K562 (cell line): ENCODE results near the gene CACNA1I. TPM values are rescaled to one million over a fixed set of nuclear protein-coding genes. Genes with fewer than 3 reads are reported as not detected.

Experiments used
- ATAC-seq: fragments of 200-7000 bp; cut with Tn5 transposase; 3 replicates; pipeline ENCODE4 v1.9.1; 2020; ENCODE audit warnings: moderate library complexity
- BruUV-seq: library from RNA; stranded (reverse); fragments of 400-500 nt; replicated peaks from 2 replicates; lab custom pipeline; 2021; lab: Mats Ljungman, UMichigan
- CTCF ChIA-PET: fragments of 300-600 bp; formaldehyde crosslinking; extraction: SDS; loops from one replicate; lab custom pipeline; 2021; ENCODE audit warnings: low intra/inter-chr PET ratio; lab: Yijun Ruan, JAX
- POLR2A ChIA-PET: fragments of 300-600, 350-650 bp; sonication (Branson Sonifier 250); formaldehyde crosslinking; extraction: SDS; loops from one replicate; lab custom pipeline; 2021; ENCODE audit warnings: antibody characterized with exemption, inconsistent platforms; lab: Yijun Ruan, JAX
- DNase-seq, 4 experiments: peaks; one replicate each; pipeline versions ENCODE4 v3.0.0 to v3.0.0-alpha.2; 2011 to 2018; ENCODE audit warnings: low spot score in 3 of 4, mixed read lengths in 3 of 4; ENCODE audit errors: extremely low read depth in 1 of 4
- FAIRE-seq: peaks from 2 replicates; lab custom pipeline; 2011; peaks lifted over from hg19 to GRCh38; lab: Jason Lieb, UNC
- H2AFZ ChIP-seq: 2 replicates; pipeline ENCODE4 v1.6.0; 2011; ENCODE audit warnings: low read depth, low read length, control low read depth, inconsistent platforms
- H3K27ac ChIP-seq: fragments of 200-600 bp; 3 replicates; pipeline ENCODE4 v1.8.0; 2011; ENCODE audit warnings: low read depth, mild to moderate bottlenecking, control low read depth, inconsistent platforms, low read length, moderate library complexity, mixed read lengths; ENCODE audit errors: extremely low read depth
- H3K27me3 ChIP-seq, 2 experiments: fragments of 300-600 bp in 1 of 2; 2 replicates in 1 of 2; 3 replicates in 1 of 2; pipeline versions ENCODE4 v1.6.0 to v1.8.0; 2011; ENCODE audit warnings: inconsistent platforms in 2 of 2, low read length in 2 of 2, mild to moderate bottlenecking in 1 of 2, mixed read lengths in 1 of 2, moderate library complexity in 1 of 2; ENCODE audit not compliant: control insufficient read depth in 2 of 2, insufficient read depth in 2 of 2
- H3K36me3 ChIP-seq: fragments of 300-600 bp; 3 replicates; pipeline ENCODE4 v1.8.0; 2011; ENCODE audit warnings: mild to moderate bottlenecking, low read length, inconsistent platforms; ENCODE audit not compliant: control insufficient read depth, insufficient read depth
- H3K4me1 ChIP-seq, 2 experiments: fragments of 200-600 bp in 1 of 2; replicated peaks in 1 of 2; 2 replicates in 1 of 2; 3 replicates in 1 of 2; pipeline versions ENCODE4 v1.5.1 to v1.8.0; 2011; ENCODE audit warnings: inconsistent platforms in 2 of 2, low read length in 2 of 2, mild to moderate bottlenecking in 1 of 2, mixed read lengths in 1 of 2, moderate library complexity in 1 of 2; ENCODE audit not compliant: control insufficient read depth in 2 of 2, insufficient read depth in 2 of 2
- H3K4me2 ChIP-seq: 2 replicates; pipeline ENCODE4 v1.6.1; 2011; ENCODE audit warnings: low read length, control low read depth, inconsistent platforms, mixed read lengths; ENCODE audit not compliant: insufficient read depth
- H3K4me3 ChIP-seq: fragments of 200-600 bp; sonication (generic), shearing (Covaris generic); 2 replicates; pipeline ENCODE4 v1.5.1; 2016; ENCODE audit warnings: control low read depth, inconsistent platforms
- H3K79me2 ChIP-seq: fragments of 200-600 bp; 3 replicates; pipeline ENCODE4 v1.8.0; 2011; ENCODE audit warnings: low read length, inconsistent platforms; ENCODE audit not compliant: control insufficient read depth, insufficient read depth
- H3K9ac ChIP-seq, 2 experiments: 2 replicates each; pipeline versions ENCODE4 v1.6.0 to v1.6.1; 2011; ENCODE audit warnings: low read depth in 2 of 2, low read length in 2 of 2, control low read depth in 1 of 2, inconsistent platforms in 1 of 2, mild to moderate bottlenecking in 1 of 2, mixed read lengths in 1 of 2; ENCODE audit not compliant: insufficient read depth in 1 of 2
- H3K9me1 ChIP-seq: one replicate; pipeline ENCODE4 v1.6.0; 2011; ENCODE audit warnings: inconsistent platforms, mild to moderate bottlenecking, low read length, moderate library complexity; ENCODE audit not compliant: control insufficient read depth, insufficient read depth
- H3K9me3 ChIP-seq: replicated peaks from 2 replicates; pipeline ENCODE4 v1.5.1; 2011; ENCODE audit warnings: low read depth, low read length, inconsistent platforms; ENCODE audit not compliant: control insufficient read depth, insufficient read depth
- H4K20me1 ChIP-seq: replicated peaks from 2 replicates; pipeline ENCODE4 v1.6.1; 2011; ENCODE audit warnings: low read length, inconsistent platforms, mixed read lengths; ENCODE audit not compliant: control insufficient read depth, insufficient read depth
- CREM ChIP-seq: IDR thresholded peaks from 2 replicates; pipeline ENCODE4 v1.6.1; 2014; ENCODE audit warnings: antibody characterized with exemption, low read depth
- HBP1 ChIP-seq: fragments of 450-650 bp; formaldehyde crosslinking; IDR thresholded peaks from 2 replicates; pipeline ENCODE4 v1.4.0; 2022; ENCODE audit warnings: missing genetic modification characterization
- HINFP ChIP-seq: fragments of 450-650 bp; conservative IDR thresholded peaks from 2 replicates; pipeline ENCODE4 v1.6.1; 2016; ENCODE audit warnings: missing genetic modification characterization, low read depth, mild to moderate bottlenecking, control low read depth, missing compliant biosample characterization
- MCM7 ChIP-seq, 2 experiments: fragments of 450-650 bp; IDR thresholded peaks; 2 replicates each; pipeline ENCODE4 v1.6.1; 2016 to 2018
- NFE2 ChIP-seq: IDR thresholded peaks from 2 replicates; pipeline ENCODE4 v1.6.1; 2014; ENCODE audit warnings: antibody characterized with exemption, low read depth
- RNF2 ChIP-seq: sonication (generic); IDR thresholded peaks from 2 replicates; pipeline ENCODE4 v1.6.1; 2016
- USF1 ChIP-seq: sonication (generic); formaldehyde crosslinking; IDR thresholded peaks from 2 replicates; pipeline ENCODE4 v1.9.0; 2022; ENCODE audit warnings: mild to moderate bottlenecking, missing genetic modification reagents
- XRCC3 ChIP-seq: fragments of 450-650 bp; IDR thresholded peaks from 2 replicates; pipeline ENCODE4 v1.6.1; 2017; ENCODE audit warnings: mild to moderate bottlenecking, moderate library complexity
- ZKSCAN1 ChIP-seq: fragments of 150-350 bp; IDR thresholded peaks from 2 replicates; pipeline ENCODE4 v1.6.1; 2016; ENCODE audit warnings: low read depth, low read length
- ZNF445 ChIP-seq: fragments of 250-450 bp; sonication (Bioruptor Pico); IDR thresholded peaks from 2 replicates; pipeline ENCODE4 v1.4.0; 2020; ENCODE audit warnings: low read depth, mild to moderate bottlenecking, moderate library complexity
- ZNF764 ChIP-seq: fragments of 250-450 bp; sonication (Bioruptor Pico); IDR thresholded peaks from 2 replicates; pipeline ENCODE4 v1.4.0; 2020; ENCODE audit warnings: low read depth, mild to moderate bottlenecking, moderate library complexity
- WGBS: fragments of 100-300 bp; shearing (Covaris generic); methylation state at CpG from one replicate; pipeline ENCODE4 v1.1.6; 2016; ENCODE audit warnings: low coverage, mixed read lengths; ENCODE audit not compliant: insufficient coverage; ENCODE audit errors: missing lambda C conversion rate; 5-methylcytosine and 5-hydroxymethylcytosine counted together
- in situ Hi-C: fragments of 300-500 bp; cut with MboI; formaldehyde crosslinking; loops from 4 replicates; pipeline ENCODE4 v1.15.0; 2018; ENCODE audit warnings: inconsistent platforms, mixed read lengths
- intact Hi-C: fragments of 100-400 bp; cut with micrococcal nuclease; formaldehyde crosslinking; loops from 2 replicates; pipeline ENCODE4 v1.14.2; 2022
- polyA plus RNA-seq, 8 experiments: library from polyadenylated mRNA; depleted of rRNA in 4 of 8; stranded (reverse) in 5 of 8; unstranded in 3 of 8; fragments of >200 nt; fragmentation: Nextera tagmentation in 2 of 8; fragmentation: Illumina TruSeq in 1 of 8; extraction: Ambion mirVana in 2 of 8; extraction: Trizol in 1 of 8; gene quantifications; 2 replicates each; pipeline versions ENCODE4 v1.2.1 to v1.2.3, GENCODE V29; 2011 to 2014; ENCODE audit warnings: inconsistent platforms in 1 of 8, missing spikeins in 1 of 8
- total RNA-seq, 7 experiments: library from RNA; depleted of rRNA in 6 of 7; stranded (reverse); fragments of >200 nt in 6 of 7; fragmentation: Illumina TruSeq in 2 of 7; extraction: Trizol in 2 of 7; gene quantifications; 2 replicates each; pipeline versions ENCODE4 v1.2.1 to v1.2.3, GENCODE V29; 2011 to 2021; ENCODE audit warnings: low replicate concordance in 1 of 7
- TF ChIP-seq, protein P1 (sequence below): sonication (generic); formaldehyde crosslinking; IDR thresholded peaks from 2 replicates; pipeline ENCODE4 v1.5.0; 2020; ENCODE audit warnings: missing genetic modification reagents
- TF ChIP-seq, protein P2 (sequence below), 2 experiments: fragments of 450-650 bp; IDR thresholded peaks; 2 replicates each; pipeline ENCODE4 v1.6.1; 2016
- TF ChIP-seq, protein P3 (sequence below): fragments of 200-800 bp; sonication (Bioruptor generic); IDR thresholded peaks from 2 replicates; pipeline ENCODE4 v1.6.1; 2017; ENCODE audit warnings: missing genetic modification characterization, missing compliant biosample characterization
- TF ChIP-seq, protein P4 (sequence below): sonication (generic); formaldehyde crosslinking; IDR thresholded peaks from 2 replicates; pipeline ENCODE4 v1.8.1; 2022; ENCODE audit warnings: missing genetic modification reagents

Gene CACNA1I
- total and polyA plus RNA-seq, 9 of the 15 experiments (the other 6 are each of a cell fraction or from before 2014, with no cell fraction given) = 0.01 to 0.79 (median 0.32) TPM; not detected in 1

DNA sequence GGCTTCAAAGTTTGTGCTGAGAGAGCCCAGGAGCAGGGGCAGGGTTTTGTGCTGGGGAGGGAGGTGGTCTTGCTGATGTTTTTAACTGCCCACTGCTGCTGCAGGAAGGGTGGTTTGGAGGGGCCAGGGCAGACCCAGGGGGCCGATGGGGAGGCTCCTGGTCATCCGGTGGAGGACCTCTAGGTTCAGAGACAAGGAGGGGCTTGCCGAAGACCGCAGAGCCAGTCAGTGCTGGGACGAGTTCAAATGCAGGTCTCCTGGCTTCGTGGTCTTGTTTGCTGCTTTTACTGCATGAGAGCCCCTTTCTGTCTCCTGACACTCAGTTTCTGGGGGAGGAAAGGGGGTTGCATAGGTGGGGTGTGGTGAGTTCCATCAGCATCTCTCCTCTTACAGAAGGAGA, 26.0 kb downstream of the CACNA1I start:
- intact Hi-C loops (no loop called here), in situ Hi-C loops (no loop called here)
- Histone ChIP-seq H3K4me2 (no peak overlapping the region), H3K9ac (no peak overlapping the region), H3K79me2 (no peaks in the 10 kb centered on the region), H3K9me3 (no peaks in the 10 kb centered on the region), H3K36me3 (no peaks in the 10 kb centered on the region), H3K4me1 (peaks cover 0 to 24% of the 10 kb centered on the region in 2 experiments; a peak in 3 of 5 replicates), H2AFZ (no peak overlapping the region), H3K4me3 (no peak overlapping the region), H4K20me1 (no peaks in the 10 kb centered on the region), H3K27ac (no peak overlapping the region), H3K27me3 (no peaks in the 10 kb centered on the region), H3K9me1 (peaks cover 2% of the 10 kb centered on the region)
- FAIRE-seq (no peak), DNase-seq (no peak), ATAC-seq (no peak)
- BruUV-seq = no TSS peak
- CTCF ChIA-PET = no interaction called here
- POLR2A ChIA-PET = interaction anchor here (0.5 to 0.6 kb wide), 2 partner anchors 68 to 369 kb away, joined by 3 to 5 read pairs; no protein-coding TSS in a partner anchor
- WGBS = 24% methylated on average over 6 of the region's 6 CpGs
- TF ChIP-seq NFE2 (no peak), ZKSCAN1 (no peak), ZNF764 (CRISPR knock-in tag) (no peak), ZNF445 (no peak), HBP1 (CRISPR knock-in tag) (no peak), USF1 (no peak), XRCC3 (no peak), HINFP (tag) (no peak), MCM7 (IDR thresholded peaks at IDR 0.05) (no peak), RNF2 (no peak), CREM (no peak)
- TF ChIP-seq, protein P1, sequence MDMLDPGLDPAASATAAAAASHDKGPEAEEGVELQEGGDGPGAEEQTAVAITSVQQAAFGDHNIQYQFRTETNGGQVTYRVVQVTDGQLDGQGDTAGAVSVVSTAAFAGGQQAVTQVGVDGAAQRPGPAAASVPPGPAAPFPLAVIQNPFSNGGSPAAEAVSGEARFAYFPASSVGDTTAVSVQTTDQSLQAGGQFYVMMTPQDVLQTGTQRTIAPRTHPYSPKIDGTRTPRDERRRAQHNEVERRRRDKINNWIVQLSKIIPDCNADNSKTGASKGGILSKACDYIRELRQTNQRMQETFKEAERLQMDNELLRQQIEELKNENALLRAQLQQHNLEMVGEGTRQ (CRISPR knock-in tag) = no peak
- TF ChIP-seq, protein P2, sequence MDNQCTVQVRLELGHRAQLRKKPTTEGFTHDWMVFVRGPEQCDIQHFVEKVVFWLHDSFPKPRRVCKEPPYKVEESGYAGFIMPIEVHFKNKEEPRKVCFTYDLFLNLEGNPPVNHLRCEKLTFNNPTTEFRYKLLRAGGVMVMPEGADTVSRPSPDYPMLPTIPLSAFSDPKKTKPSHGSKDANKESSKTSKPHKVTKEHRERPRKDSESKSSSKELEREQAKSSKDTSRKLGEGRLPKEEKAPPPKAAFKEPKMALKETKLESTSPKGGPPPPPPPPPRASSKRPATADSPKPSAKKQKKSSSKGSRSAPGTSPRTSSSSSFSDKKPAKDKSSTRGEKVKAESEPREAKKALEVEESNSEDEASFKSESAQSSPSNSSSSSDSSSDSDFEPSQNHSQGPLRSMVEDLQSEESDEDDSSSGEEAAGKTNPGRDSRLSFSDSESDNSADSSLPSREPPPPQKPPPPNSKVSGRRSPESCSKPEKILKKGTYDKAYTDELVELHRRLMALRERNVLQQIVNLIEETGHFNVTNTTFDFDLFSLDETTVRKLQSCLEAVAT (IDR thresholded peaks at IDR 0.05) = no peak
- TF ChIP-seq, protein P3, sequence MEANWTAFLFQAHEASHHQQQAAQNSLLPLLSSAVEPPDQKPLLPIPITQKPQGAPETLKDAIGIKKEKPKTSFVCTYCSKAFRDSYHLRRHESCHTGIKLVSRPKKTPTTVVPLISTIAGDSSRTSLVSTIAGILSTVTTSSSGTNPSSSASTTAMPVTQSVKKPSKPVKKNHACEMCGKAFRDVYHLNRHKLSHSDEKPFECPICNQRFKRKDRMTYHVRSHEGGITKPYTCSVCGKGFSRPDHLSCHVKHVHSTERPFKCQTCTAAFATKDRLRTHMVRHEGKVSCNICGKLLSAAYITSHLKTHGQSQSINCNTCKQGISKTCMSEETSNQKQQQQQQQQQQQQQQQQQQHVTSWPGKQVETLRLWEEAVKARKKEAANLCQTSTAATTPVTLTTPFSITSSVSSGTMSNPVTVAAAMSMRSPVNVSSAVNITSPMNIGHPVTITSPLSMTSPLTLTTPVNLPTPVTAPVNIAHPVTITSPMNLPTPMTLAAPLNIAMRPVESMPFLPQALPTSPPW = no peak
- TF ChIP-seq, protein P4, sequence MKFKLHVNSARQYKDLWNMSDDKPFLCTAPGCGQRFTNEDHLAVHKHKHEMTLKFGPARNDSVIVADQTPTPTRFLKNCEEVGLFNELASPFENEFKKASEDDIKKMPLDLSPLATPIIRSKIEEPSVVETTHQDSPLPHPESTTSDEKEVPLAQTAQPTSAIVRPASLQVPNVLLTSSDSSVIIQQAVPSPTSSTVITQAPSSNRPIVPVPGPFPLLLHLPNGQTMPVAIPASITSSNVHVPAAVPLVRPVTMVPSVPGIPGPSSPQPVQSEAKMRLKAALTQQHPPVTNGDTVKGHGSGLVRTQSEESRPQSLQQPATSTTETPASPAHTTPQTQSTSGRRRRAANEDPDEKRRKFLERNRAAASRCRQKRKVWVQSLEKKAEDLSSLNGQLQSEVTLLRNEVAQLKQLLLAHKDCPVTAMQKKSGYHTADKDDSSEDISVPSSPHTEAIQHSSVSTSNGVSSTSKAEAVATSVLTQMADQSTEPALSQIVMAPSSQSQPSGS (CRISPR knock-in tag) = no peak
